ENCODE results near the gene ST8SIA6. TPM values are rescaled to one million over a fixed set of nuclear protein-coding genes. Genes with fewer than 3 reads are reported as not detected.

The ST8SIA6 gene
- total RNA-seq: 1.9 TPM

GRCh38 chr10:17454161-17455014 is at the start of gene ST8SIA6:
Gene ST8SIA6, minus strand, starts transcription at chr10:17454595. Its CDS starts 340 bp downstream, at chr10:17454255.

Small RNAs within 50 kb of the gene (small RNA-seq; reads per million reads assigned to genes)
- not detected for gene RF00019 (ENCODE audit: low replicate concordance)

Other genes with a start within 250 kb of the ST8SIA6 start
- gene VIM, start 226.4 kb downstream of the ST8SIA6 start, total RNA-seq: 1,461 TPM
- gene HACD1, start 162.8 kb upstream of the ST8SIA6 start, total RNA-seq: 25.3 TPM
- 30.5 TPM for gene STAM, start 189.6 kb upstream of the ST8SIA6 start, total RNA-seq

Measured in metanephros (tissue), 2 donors.